ENCODE measurements around the gene NPIPA8.
"Not testable (repeated sequence)": the region's sequence is repeated elsewhere in the genome, so short reads cannot be mapped to it uniquely, and the experiment has no call there.

Gene NPIPA8

DNA sequence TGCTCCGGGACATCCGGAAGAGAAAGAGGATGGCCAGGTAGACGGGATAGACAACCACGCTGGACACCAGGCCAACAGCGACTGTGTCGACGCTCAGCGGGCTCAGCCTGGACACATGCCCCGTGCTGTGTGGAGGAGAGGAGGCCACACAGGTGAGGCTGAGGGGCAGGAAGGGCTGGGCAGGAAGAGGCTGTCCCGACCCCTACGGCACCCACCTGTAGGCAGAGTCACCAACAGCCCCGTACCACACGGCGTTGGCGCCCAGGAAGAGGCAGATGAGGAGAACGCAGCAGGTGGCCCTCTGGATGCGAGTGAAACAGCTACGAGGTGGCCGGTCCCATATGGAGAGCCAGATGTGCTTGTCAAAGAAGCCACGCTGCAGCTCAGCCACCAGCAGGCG, at the start of gene NPIPA8:
Gene NPIPA8, minus strand, starts transcription at position 101 of the 400 bp plus-strand sequence. CDS start 4,074 bp downstream, outside the sequence.
- not testable (repeated sequence) for DNase-seq (ENCODE audit: low read depth, low spot score)

- not testable (repeated sequence) for DNase-seq (ENCODE audit: low read depth, low spot score)
Measured at GRCh38 chr16:18385285-18385684, 48.7 kb upstream of the NPIPA8 start.

DNA sequence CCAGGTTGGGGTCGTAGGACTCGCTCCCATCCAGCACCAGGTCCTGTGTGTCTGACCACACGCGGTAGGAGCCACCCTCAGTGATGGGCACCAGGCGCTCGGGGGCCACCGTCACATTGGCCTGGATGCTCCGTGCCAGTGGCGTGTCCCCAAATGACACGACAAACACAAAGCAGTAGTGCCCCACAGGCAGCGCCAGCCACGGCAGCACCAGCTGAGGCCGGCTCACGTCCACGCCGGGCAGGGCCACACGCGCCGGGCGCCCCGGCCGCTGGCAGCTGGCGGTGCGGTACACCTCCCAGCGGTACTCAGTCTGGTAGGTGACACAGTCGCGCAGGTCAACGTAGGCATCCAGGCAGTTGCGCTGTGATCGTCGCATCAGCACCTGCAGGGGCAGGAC, 48.3 kb upstream of the NPIPA8 start:
- not testable (repeated sequence) for DNase-seq (ENCODE audit: low read depth, low spot score)

DNA sequence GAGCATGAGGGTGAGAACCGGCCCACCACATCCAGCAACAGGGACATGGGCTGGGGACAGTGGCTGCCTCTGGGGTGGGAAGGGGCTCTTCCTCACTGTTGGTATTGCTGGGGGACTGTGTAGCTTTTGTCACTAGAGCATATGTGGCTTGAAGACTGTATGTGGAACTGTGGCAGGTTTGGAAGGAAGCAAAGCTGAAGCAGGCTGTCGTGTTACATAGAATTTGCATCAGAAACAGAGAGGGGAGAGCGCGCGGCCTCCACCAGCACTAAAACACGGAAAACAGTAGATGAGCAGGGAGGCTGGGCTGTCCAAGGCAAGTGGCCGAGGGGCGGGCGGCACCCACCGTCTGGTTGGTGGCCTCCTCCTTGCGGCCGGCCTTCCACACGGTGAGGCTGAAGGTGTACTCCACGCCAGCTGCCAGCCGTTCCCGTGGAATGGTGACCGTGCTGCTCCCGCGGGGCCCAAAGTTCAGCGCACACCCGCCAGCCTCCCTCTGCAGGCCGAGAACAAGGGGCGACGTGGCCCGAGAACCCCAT, 47.6 kb upstream of the NPIPA8 start:
- DNase-seq (ENCODE audit: low read depth, low spot score): not testable (repeated sequence)

DNA sequence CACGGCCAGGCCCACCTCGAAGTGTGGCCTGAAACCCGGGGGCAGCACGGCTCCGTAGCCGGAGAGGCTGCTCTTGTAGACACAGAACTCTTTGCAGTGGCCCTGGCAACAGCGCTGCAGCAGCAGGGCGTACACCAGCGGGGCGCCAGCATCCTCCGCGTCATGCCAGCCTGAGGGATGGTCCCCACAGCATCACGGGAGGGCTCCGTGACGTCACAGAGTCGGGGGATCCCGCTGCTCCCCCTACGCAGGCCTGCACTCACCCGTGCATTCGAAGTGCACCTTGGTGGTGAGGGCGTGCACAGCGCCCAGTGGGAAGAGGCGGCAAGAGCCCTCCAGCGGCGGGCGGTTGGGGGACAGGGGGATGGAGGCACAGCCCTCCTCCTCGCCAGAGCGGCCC, 46.2 kb upstream of the NPIPA8 start:
- not testable (repeated sequence) for DNase-seq (ENCODE audit: low read depth, low spot score)

- DNase-seq (ENCODE audit: low read depth, low spot score): not testable (repeated sequence)
Measured at GRCh38 chr16:18347742-18348141, 11.2 kb upstream of the NPIPA8 start.

GRCh38 chr16:18346993-18347392, 10.5 kb upstream of the NPIPA8 start:
- DNase-seq (ENCODE audit: low read depth, low spot score): not testable (repeated sequence)

DNA sequence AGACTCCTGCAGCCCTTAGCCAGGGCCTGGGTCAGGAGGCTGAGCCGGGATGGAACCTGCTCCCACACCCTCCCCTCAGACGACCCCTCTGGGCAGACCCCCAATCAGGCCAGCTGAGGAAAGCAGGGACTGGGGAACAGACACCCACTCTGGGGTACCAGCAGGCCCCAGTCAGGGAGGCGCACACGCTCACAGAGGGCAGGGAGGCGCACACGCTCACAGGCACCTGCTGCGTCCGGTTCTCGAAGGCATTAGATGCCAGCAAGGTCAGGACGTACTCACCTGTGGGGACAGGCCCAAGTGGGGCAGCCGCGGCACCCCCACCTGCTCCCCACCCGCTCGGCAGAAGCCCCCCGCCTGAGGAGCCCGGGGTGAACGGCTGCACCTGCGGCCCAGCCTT, 8.1 kb upstream of the NPIPA8 start:
- DNase-seq (ENCODE audit: low read depth, low spot score): not testable (repeated sequence)

- DNase-seq (ENCODE audit: low read depth, low spot score): not testable (repeated sequence)
Measured at GRCh38 chr16:18341986-18342385, 5.5 kb upstream of the NPIPA8 start.

GRCh38 chr16:18341417-18341960, 5.0 kb upstream of the NPIPA8 start:
- DNase-seq (ENCODE audit: low read depth, low spot score): not testable (repeated sequence)

DNA sequence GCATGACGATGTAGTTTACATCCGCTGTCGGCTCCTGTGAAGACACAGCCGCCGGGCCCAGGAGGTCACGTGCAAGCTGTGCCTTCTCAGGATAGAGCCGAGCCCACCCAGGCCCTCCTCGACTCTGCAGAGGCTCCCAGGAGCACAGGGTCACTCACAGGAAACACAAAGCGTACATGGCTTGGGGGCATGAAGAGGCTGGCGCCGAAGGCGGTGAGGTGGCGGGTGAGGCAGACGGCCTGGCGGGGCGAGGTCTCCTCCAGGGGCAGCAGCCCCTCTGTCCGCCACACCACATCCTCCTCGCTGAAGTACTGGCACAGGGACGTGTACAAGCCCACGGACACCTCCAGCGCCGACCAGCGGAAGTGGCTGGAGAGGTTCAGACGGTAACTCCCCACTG, 2.7 kb upstream of the NPIPA8 start:
- DNase-seq (ENCODE audit: low read depth, low spot score): not testable (repeated sequence)

GRCh38 chr16:18311811-18312210, 24.7 kb downstream of the NPIPA8 start:
- DNase-seq (ENCODE audit: low read depth, low spot score): not testable (repeated sequence)

GRCh38 chr16:18309159-18309558, 27.4 kb downstream of the NPIPA8 start:
- DNase-seq (ENCODE audit: low read depth, low spot score): not testable (repeated sequence)

- DNase-seq (ENCODE audit: low read depth, low spot score): not testable (repeated sequence)
Measured at GRCh38 chr16:18307241-18307640, 29.3 kb downstream of the NPIPA8 start.

DNA sequence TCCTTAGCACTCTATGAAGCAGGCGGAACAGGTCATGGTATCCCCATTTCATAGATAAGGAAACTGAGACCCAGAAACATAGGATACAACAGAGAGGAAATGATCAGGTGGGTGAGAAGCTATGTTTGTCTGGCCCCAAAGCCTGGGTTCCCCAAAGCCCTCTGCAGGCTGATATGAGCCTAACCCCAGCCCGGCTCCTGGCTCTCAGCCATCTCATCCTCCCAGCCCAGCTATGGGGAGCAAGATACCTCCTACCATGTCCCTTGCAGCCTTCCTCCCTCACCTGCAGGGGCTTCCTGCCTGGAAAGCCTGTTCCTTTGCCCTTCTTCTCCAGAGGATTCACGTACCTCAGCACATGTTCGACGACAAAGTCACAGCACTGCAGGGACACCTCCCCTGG, 30.5 kb downstream of the NPIPA8 start:
- not testable (repeated sequence) for DNase-seq (ENCODE audit: low read depth, low spot score)

- DNase-seq (ENCODE audit: low read depth, low spot score): not testable (repeated sequence)
Measured at GRCh38 chr16:18303059-18303706, 33.4 kb downstream of the NPIPA8 start.

- not testable (repeated sequence) for DNase-seq (ENCODE audit: low read depth, low spot score)
Measured at GRCh38 chr16:18297714-18298113, 38.8 kb downstream of the NPIPA8 start.

DNA sequence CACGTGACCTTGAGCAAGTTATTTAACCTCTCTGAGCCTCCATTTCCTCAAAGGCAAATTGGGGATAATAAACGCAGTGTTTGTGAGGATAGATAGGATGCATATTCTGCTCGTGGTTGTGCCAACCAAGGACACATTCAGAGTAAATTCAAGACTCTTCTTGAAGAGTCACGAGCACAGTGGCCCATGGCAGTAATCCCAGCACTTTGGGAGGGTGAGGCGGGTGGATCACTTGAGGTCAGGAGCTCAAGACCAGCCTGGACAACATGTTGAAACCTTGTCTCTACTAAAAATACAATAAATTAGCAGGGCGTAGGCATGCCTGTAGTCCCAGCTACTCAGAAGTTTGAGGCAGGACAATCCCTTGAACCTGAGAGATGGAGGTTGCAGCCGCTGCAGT, 39.6 kb downstream of the NPIPA8 start:
- not testable (repeated sequence) for DNase-seq (ENCODE audit: low read depth, low spot score)

GRCh38 chr16:18294371-18294770, 42.2 kb downstream of the NPIPA8 start:
- DNase-seq (ENCODE audit: low read depth, low spot score): not testable (repeated sequence)

- not testable (repeated sequence) for DNase-seq (ENCODE audit: low read depth, low spot score)
Measured at GRCh38 chr16:18293337-18293956, 43.1 kb downstream of the NPIPA8 start.

DNA sequence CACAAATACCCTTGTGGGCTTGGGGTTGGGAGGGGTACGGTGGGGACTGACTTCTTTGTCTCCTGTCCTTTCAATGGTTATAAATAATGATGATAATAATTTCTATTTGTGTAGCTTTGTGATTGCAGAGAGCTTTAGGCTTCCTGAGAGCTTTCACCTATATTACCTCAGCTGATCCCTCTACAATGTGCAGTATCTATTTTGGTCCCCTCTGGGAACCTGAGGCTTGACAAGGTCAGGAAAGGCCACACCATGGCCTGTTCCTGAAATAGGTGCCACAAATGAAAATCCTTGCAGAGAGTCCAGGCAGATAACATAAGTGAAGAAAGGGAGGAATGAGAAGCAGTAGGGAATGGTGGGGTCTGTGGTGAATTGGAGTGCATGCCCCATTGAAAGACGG, 45.6 kb downstream of the NPIPA8 start:
- not testable (repeated sequence) for DNase-seq (ENCODE audit: low read depth, low spot score)

- not testable (repeated sequence) for DNase-seq (ENCODE audit: low read depth, low spot score)
Measured at GRCh38 chr16:18286342-18286741, 50.2 kb downstream of the NPIPA8 start.
